Endodermal cell (in vitro differentiated cells): Measurements from ENCODE around the gene SEC24D. TPM values are rescaled to one million over a fixed set of nuclear protein-coding genes. Genes with fewer than 3 reads are reported as not detected.

Source experiments
- DNase-seq: peaks from one replicate; pipeline ENCODE4 v3.0.0-alpha.2; 2017
- H3K27ac ChIP-seq: 2 replicates; pipeline ENCODE4 v1.5.1; 2013; ENCODE audit warnings: mild to moderate bottlenecking, low read depth, low read length, moderate library complexity
- H3K27me3 ChIP-seq: 2 replicates; pipeline ENCODE4 v1.6.1; 2013; ENCODE audit warnings: mild to moderate bottlenecking, low read length, moderate library complexity; ENCODE audit not compliant: insufficient read depth, control insufficient read depth, poor library complexity, severe bottlenecking
- H3K36me3 ChIP-seq: 2 replicates; pipeline ENCODE4 v1.7.0; 2013; ENCODE audit warnings: mild to moderate bottlenecking, low read length, moderate library complexity; ENCODE audit not compliant: control insufficient read depth, insufficient read depth
- H3K4me1 ChIP-seq: one replicate; pipeline ENCODE4 v1.7.0; 2013; ENCODE audit warnings: low read length; ENCODE audit not compliant: control insufficient read depth, insufficient read depth
- H3K4me3 ChIP-seq: 2 replicates; pipeline ENCODE4 v1.5.1; 2013; ENCODE audit warnings: mild to moderate bottlenecking, low read length, moderate library complexity
- H3K9ac ChIP-seq: 2 replicates; pipeline ENCODE4 v1.6.1; 2013; ENCODE audit warnings: mild to moderate bottlenecking, low read length, moderate library complexity; ENCODE audit not compliant: poor library complexity, severe bottlenecking; ENCODE audit errors: extremely low read depth
- H3K9me3 ChIP-seq: 2 replicates; pipeline ENCODE4 v1.6.1; 2013; ENCODE audit warnings: mild to moderate bottlenecking, low read length, moderate library complexity; ENCODE audit not compliant: control insufficient read depth
- H3K27ac Mint-ChIP-seq: 2 replicates; pipeline ENCODE4 v1.8.0; 2020; ENCODE audit warnings: mixed read lengths
- H3K27me3 Mint-ChIP-seq: 2 replicates; pipeline ENCODE4 v1.8.0; 2021; ENCODE audit warnings: mild to moderate bottlenecking, mixed read lengths; ENCODE audit not compliant: insufficient read depth
- H3K36me3 Mint-ChIP-seq: 2 replicates; pipeline ENCODE4 v1.8.0; 2020; ENCODE audit warnings: low read depth, mixed read lengths
- H3K4me1 Mint-ChIP-seq: 2 replicates; pipeline ENCODE4 v1.8.0; 2020; ENCODE audit warnings: mixed read lengths
- H3K4me3 Mint-ChIP-seq: 2 replicates; pipeline ENCODE4 v1.8.0; 2020; ENCODE audit warnings: mild to moderate bottlenecking, moderate library complexity, mixed read lengths
- H3K9me3 Mint-ChIP-seq: 2 replicates; pipeline ENCODE4 v1.8.0; 2020; ENCODE audit warnings: mild to moderate bottlenecking, mixed read lengths
- CTCF ChIP-seq: fragments of 200-600 bp; sonication (generic); conservative IDR thresholded peaks from 2 replicates; pipeline ENCODE4 v1.5.0; 2021; ENCODE audit warnings: antibody characterized with exemption, mild to moderate bottlenecking
- WGBS, 2 experiments: methylation state at CpG; one replicate each; pipeline versions ENCODE4 v1.1.5 to v1.1.7; 2013; ENCODE audit warnings: missing lambda C conversion rate in 2 of 2, mixed read lengths in 1 of 2; ENCODE audit not compliant: insufficient coverage in 1 of 2, insufficient read length in 1 of 2; 5-methylcytosine and 5-hydroxymethylcytosine counted together
- total RNA-seq, 2 donors: library from RNA; stranded (reverse); fragmentation: NEBNext Ultra II Directional in 1 of 2; extraction: Animal tissue kit (Norgen Biotek cat#: 25700) in 1 of 2; gene quantifications; 2 replicates in 1 of 2; 3 replicates in 1 of 2; pipeline ENCODE4 v1.2.1, GENCODE V29; 2021

SEC24D gene
- total RNA-seq, 2 donors from 2014 or later: 40.4 to 42.8 TPM

- Histone ChIP-seq H3K9ac (no peak overlapping the region), H3K4me3 (no peak overlapping the region), H3K4me1 (no peaks in the 10 kb centered on the region), H3K27ac (no peak overlapping the region), H3K9me3 (no peaks in the 10 kb centered on the region), H3K36me3 (peaks cover 10% of the 10 kb centered on the region), H3K27me3 (no peaks in the 10 kb centered on the region)
- no peak for TF ChIP-seq CTCF
- peaks cover 6% of the 10 kb centered on the region for H3K36me3 Mint-ChIP-seq
- H3K4me3 Mint-ChIP-seq: no peak overlapping the region
- H3K4me1 Mint-ChIP-seq: peaks cover 19% of the 10 kb centered on the region
- H3K27ac Mint-ChIP-seq: no peak overlapping the region
- no peaks in the 10 kb centered on the region for H3K27me3 Mint-ChIP-seq
- 0 to 15% methylated on average over 1 to 2 of the region's 2 CpGs for WGBS, 2 experiments
- H3K9me3 Mint-ChIP-seq: peaks cover 2% of the 10 kb centered on the region
- DNase-seq: peak; percentile 61
These were observed 152.4 kb downstream of the SEC24D start for GRCh38 chr4:118683513-118683912.

- Histone ChIP-seq H3K9ac (no peak overlapping the region), H3K4me1 (no peaks in the 10 kb centered on the region), H3K27ac (no peak overlapping the region), H3K27me3 (no peaks in the 10 kb centered on the region), H3K36me3 (peaks cover 5% of the 10 kb centered on the region), H3K9me3 (no peaks in the 10 kb centered on the region), H3K4me3 (no peak overlapping the region)
- no CpG with 5 or more reads among the region's 1 CpG for whole genome bisulfite sequencing, 2 experiments
- H3K36me3 Mint-ChIP-seq: peaks cover 4% of the 10 kb centered on the region
- no peak overlapping the region for H3K4me3 Mint-ChIP-seq
- H3K27ac Mint-ChIP-seq: no peak overlapping the region
- TF ChIP-seq CTCF: peak; percentile 76
- H3K27me3 Mint-ChIP-seq: no peaks in the 10 kb centered on the region
- H3K4me1 Mint-ChIP-seq: peaks cover 19% of the 10 kb centered on the region
- peaks cover 2% of the 10 kb centered on the region for H3K9me3 Mint-ChIP-seq
- DNase-seq: peak; percentile 50
These were observed 153.0 kb downstream of the SEC24D start for GRCh38 chr4:118682928-118683327.

- Mint-ChIP-seq H3K27ac (no peak overlapping the region), H3K4me3 (no peak overlapping the region), H3K4me1 (peaks cover 10% of the 10 kb centered on the region), H3K36me3 (no peaks in the 10 kb centered on the region), H3K9me3 (peaks cover 2% of the 10 kb centered on the region), H3K27me3 (no peaks in the 10 kb centered on the region)
- no peak for TF ChIP-seq CTCF
- no peak for DNase-seq
- H3K36me3 ChIP-seq: no peaks in the 10 kb centered on the region
- H3K27me3 ChIP-seq: no peaks in the 10 kb centered on the region
- 80 to 88% methylated on average over 1 of the region's 1 CpG for WGBS, 2 experiments
- no peaks in the 10 kb centered on the region for H3K9me3 ChIP-seq
- no peaks in the 10 kb centered on the region for H3K4me1 ChIP-seq
- no peak overlapping the region for H3K27ac ChIP-seq
- H3K4me3 ChIP-seq: no peak overlapping the region
- no peak overlapping the region for H3K9ac ChIP-seq
These were observed 155.1 kb downstream of the SEC24D start for GRCh38 chr4:118680808-118681207.
